WTC11 (cell line): ENCODE data around the gene NDUFS1.

ENCODE experiments used
- ETV6 ChIP-seq: sonication (generic); formaldehyde crosslinking; IDR thresholded peaks from 2 replicates; pipeline ENCODE4 v1.8.1; 2022; ENCODE audit warnings: mild to moderate bottlenecking, missing genetic modification reagents
- FOXJ3 ChIP-seq: sonication (generic); formaldehyde crosslinking; IDR thresholded peaks from 2 replicates; pipeline ENCODE4 v1.9.0; 2021; ENCODE audit warnings: missing genetic modification reagents, mild to moderate bottlenecking, borderline replicate concordance
- FOXP1 ChIP-seq: sonication (generic); formaldehyde crosslinking; IDR thresholded peaks from 2 replicates; pipeline ENCODE4 v1.8.0; 2022; ENCODE audit warnings: missing genetic modification reagents, mild to moderate bottlenecking, moderate library complexity, borderline replicate concordance
- NR1H2 ChIP-seq: sonication (generic); formaldehyde crosslinking; IDR thresholded peaks from 2 replicates; pipeline ENCODE4 v1.9.0; 2021; ENCODE audit warnings: mild to moderate bottlenecking, moderate library complexity, missing genetic modification reagents
- ZNF121 ChIP-seq: sonication (generic); formaldehyde crosslinking; IDR thresholded peaks from 2 replicates; pipeline ENCODE4 v1.8.0; 2023; ENCODE audit warnings: missing genetic modification reagents
- ZNF138 ChIP-seq: sonication (generic); formaldehyde crosslinking; conservative IDR thresholded peaks from 2 replicates; pipeline ENCODE4 v1.8.1; 2022; ENCODE audit warnings: mild to moderate bottlenecking, moderate library complexity, missing genetic modification reagents
- TF ChIP-seq, protein P1 (sequence below): fragments of 200-600 bp; IDR thresholded peaks from 2 replicates; pipeline ENCODE4 v1.8.0; 2022; ENCODE audit warnings: antibody characterized with exemption
- TF ChIP-seq, protein P2 (sequence below): sonication (generic); formaldehyde crosslinking; IDR thresholded peaks from 2 replicates; pipeline ENCODE4 v1.8.0; 2022; ENCODE audit warnings: mild to moderate bottlenecking, missing genetic modification reagents
- TF ChIP-seq, protein P3 (sequence below): sonication (generic); formaldehyde crosslinking; IDR thresholded peaks from 2 replicates; pipeline ENCODE4 v1.8.1; 2023; ENCODE audit warnings: mild to moderate bottlenecking, moderate library complexity, missing genetic modification reagents
- TF ChIP-seq, protein P4 (sequence below): sonication (generic); formaldehyde crosslinking; conservative IDR thresholded peaks from 2 replicates; pipeline ENCODE4 v1.8.1; 2022; ENCODE audit warnings: mild to moderate bottlenecking, missing genetic modification reagents

DNA sequence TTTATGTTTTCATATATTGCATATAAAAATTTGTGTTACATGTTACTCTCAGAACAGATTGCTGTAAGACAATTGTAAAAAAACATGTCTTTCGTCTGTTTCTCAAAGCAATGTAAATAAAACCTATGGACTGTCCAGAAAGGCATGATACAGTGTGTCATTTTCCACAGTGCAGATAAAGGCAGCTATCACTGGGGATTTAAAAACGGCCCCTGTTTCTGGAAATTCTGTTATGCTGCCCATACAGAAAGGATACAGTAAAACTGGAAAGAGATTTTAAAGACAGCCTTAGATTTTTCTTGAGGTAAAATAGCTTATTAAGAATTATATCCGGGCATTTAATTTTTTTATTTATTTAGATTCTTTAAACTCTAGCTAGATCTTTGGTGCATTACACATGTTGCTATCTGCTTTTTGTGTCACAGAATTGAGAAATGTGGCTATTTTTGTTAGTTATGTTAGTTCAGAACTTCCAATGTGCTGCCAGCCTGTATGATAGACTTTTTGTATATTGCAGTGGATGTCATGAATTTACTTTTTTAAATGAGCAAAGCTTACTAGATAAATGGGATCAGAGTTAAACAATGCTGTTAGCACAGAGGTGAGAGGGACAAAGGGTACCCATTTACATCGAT is 72.4 kb downstream of the NDUFS1 start:
- TF ChIP-seq, protein P1, sequence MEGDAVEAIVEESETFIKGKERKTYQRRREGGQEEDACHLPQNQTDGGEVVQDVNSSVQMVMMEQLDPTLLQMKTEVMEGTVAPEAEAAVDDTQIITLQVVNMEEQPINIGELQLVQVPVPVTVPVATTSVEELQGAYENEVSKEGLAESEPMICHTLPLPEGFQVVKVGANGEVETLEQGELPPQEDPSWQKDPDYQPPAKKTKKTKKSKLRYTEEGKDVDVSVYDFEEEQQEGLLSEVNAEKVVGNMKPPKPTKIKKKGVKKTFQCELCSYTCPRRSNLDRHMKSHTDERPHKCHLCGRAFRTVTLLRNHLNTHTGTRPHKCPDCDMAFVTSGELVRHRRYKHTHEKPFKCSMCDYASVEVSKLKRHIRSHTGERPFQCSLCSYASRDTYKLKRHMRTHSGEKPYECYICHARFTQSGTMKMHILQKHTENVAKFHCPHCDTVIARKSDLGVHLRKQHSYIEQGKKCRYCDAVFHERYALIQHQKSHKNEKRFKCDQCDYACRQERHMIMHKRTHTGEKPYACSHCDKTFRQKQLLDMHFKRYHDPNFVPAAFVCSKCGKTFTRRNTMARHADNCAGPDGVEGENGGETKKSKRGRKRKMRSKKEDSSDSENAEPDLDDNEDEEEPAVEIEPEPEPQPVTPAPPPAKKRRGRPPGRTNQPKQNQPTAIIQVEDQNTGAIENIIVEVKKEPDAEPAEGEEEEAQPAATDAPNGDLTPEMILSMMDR = no peak
- TF ChIP-seq ETV6 (CRISPR knock-in tag) (no peak), ZNF138 (CRISPR knock-in tag) (no peak), FOXP1 (CRISPR knock-in tag) (no peak), ZNF121 (CRISPR knock-in tag) (no peak), NR1H2 (CRISPR knock-in tag) (no peak), FOXJ3 (no peak)
- TF ChIP-seq, protein P2, sequence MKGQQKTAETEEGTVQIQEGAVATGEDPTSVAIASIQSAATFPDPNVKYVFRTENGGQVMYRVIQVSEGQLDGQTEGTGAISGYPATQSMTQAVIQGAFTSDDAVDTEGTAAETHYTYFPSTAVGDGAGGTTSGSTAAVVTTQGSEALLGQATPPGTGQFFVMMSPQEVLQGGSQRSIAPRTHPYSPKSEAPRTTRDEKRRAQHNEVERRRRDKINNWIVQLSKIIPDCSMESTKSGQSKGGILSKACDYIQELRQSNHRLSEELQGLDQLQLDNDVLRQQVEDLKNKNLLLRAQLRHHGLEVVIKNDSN (CRISPR knock-in tag) = no peak
- TF ChIP-seq, protein P3, sequence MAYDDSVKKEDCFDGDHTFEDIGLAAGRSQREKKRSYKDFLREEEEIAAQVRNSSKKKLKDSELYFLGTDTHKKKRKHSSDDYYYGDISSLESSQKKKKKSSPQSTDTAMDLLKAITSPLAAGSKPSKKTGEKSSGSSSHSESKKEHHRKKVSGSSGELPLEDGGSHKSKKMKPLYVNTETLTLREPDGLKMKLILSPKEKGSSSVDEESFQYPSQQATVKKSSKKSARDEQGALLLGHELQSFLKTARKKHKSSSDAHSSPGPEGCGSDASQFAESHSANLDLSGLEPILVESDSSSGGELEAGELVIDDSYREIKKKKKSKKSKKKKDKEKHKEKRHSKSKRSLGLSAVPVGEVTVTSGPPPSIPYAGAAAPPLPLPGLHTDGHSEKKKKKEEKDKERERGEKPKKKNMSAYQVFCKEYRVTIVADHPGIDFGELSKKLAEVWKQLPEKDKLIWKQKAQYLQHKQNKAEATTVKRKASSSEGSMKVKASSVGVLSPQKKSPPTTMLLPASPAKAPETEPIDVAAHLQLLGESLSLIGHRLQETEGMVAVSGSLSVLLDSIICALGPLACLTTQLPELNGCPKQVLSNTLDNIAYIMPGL = no peak
- TF ChIP-seq, protein P4, sequence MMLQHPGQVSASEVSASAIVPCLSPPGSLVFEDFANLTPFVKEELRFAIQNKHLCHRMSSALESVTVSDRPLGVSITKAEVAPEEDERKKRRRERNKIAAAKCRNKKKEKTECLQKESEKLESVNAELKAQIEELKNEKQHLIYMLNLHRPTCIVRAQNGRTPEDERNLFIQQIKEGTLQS (CRISPR knock-in tag) = no peak
